WTC11 (cell line): ENCODE data around the gene SLC35F1.

Experiments used
- CREB1 ChIP-seq: sonication (generic); formaldehyde crosslinking; IDR thresholded peaks from 2 replicates; pipeline ENCODE4 v1.8.0; 2023; ENCODE audit warnings: mild to moderate bottlenecking, missing genetic modification reagents
- JUN ChIP-seq: sonication (generic); formaldehyde crosslinking; IDR thresholded peaks from 2 replicates; pipeline ENCODE4 v1.8.0; 2023; ENCODE audit warnings: mild to moderate bottlenecking, missing genetic modification reagents
- SP1 ChIP-seq: sonication (generic); formaldehyde crosslinking; conservative IDR thresholded peaks from 2 replicates; pipeline ENCODE4 v1.8.1; 2022; ENCODE audit warnings: missing genetic modification reagents
- ZNF121 ChIP-seq: sonication (generic); formaldehyde crosslinking; IDR thresholded peaks from 2 replicates; pipeline ENCODE4 v1.8.0; 2023; ENCODE audit warnings: missing genetic modification reagents
- TF ChIP-seq, protein P1 (sequence below): sonication (generic); formaldehyde crosslinking; IDR thresholded peaks from 2 replicates; pipeline ENCODE4 v1.8.1; 2023; ENCODE audit warnings: mild to moderate bottlenecking, missing genetic modification reagents
- TF ChIP-seq, protein P2 (sequence below): fragments of 200-600 bp; IDR thresholded peaks from 2 replicates; pipeline ENCODE4 v1.8.0; 2022; ENCODE audit warnings: antibody characterized with exemption
- TF ChIP-seq, protein P3 (sequence below): sonication (generic); formaldehyde crosslinking; IDR thresholded peaks from 2 replicates; pipeline ENCODE4 v1.8.0; 2022; ENCODE audit warnings: mild to moderate bottlenecking, missing genetic modification reagents

DNA sequence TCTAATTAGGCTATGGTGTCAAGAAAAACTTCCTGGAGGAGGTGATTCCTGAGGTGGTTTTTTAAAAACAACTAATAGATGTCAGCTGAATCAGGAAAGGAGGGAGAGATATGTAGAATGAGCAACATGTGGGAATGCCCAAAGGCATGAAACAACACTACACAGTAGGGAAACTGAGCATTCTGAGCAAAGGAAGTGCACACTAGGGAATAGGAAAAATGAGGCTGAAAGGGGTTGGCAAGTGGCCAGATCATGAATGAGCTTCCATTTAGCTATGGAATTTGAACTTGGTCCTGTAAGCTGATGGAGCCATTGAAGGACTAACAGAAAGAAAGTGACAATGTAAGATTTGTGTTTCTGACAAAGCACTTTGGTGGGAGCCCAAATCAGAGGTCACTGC is 16.9 kb upstream of the SLC35F1 start:
- TF ChIP-seq, protein P1, sequence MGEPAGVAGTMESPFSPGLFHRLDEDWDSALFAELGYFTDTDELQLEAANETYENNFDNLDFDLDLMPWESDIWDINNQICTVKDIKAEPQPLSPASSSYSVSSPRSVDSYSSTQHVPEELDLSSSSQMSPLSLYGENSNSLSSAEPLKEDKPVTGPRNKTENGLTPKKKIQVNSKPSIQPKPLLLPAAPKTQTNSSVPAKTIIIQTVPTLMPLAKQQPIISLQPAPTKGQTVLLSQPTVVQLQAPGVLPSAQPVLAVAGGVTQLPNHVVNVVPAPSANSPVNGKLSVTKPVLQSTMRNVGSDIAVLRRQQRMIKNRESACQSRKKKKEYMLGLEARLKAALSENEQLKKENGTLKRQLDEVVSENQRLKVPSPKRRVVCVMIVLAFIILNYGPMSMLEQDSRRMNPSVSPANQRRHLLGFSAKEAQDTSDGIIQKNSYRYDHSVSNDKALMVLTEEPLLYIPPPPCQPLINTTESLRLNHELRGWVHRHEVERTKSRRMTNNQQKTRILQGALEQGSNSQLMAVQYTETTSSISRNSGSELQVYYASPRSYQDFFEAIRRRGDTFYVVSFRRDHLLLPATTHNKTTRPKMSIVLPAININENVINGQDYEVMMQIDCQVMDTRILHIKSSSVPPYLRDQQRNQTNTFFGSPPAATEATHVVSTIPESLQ (CRISPR knock-in tag), result no peak
- TF ChIP-seq ZNF121 (CRISPR knock-in tag) (no peak), JUN (CRISPR knock-in tag) (no peak), SP1 (CRISPR knock-in tag) (no peak), CREB1 (CRISPR knock-in tag) (no peak)
- TF ChIP-seq, protein P2, sequence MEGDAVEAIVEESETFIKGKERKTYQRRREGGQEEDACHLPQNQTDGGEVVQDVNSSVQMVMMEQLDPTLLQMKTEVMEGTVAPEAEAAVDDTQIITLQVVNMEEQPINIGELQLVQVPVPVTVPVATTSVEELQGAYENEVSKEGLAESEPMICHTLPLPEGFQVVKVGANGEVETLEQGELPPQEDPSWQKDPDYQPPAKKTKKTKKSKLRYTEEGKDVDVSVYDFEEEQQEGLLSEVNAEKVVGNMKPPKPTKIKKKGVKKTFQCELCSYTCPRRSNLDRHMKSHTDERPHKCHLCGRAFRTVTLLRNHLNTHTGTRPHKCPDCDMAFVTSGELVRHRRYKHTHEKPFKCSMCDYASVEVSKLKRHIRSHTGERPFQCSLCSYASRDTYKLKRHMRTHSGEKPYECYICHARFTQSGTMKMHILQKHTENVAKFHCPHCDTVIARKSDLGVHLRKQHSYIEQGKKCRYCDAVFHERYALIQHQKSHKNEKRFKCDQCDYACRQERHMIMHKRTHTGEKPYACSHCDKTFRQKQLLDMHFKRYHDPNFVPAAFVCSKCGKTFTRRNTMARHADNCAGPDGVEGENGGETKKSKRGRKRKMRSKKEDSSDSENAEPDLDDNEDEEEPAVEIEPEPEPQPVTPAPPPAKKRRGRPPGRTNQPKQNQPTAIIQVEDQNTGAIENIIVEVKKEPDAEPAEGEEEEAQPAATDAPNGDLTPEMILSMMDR, result no peak
- TF ChIP-seq, protein P3, sequence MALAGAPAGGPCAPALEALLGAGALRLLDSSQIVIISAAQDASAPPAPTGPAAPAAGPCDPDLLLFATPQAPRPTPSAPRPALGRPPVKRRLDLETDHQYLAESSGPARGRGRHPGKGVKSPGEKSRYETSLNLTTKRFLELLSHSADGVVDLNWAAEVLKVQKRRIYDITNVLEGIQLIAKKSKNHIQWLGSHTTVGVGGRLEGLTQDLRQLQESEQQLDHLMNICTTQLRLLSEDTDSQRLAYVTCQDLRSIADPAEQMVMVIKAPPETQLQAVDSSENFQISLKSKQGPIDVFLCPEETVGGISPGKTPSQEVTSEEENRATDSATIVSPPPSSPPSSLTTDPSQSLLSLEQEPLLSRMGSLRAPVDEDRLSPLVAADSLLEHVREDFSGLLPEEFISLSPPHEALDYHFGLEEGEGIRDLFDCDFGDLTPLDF (CRISPR knock-in tag), result no peak
